Measurements from ENCODE around the gene SOX15. TPM values are rescaled to one million over a fixed set of nuclear protein-coding genes. Genes with fewer than 3 reads are reported as not detected.

SOX15 gene
- total and polyA plus RNA-seq, 2 of the 13 experiments (the other 11 are each of a cell fraction or from before 2014, with no cell fraction given): 0.07 to 0.18 TPM

GRCh38 chr17:7573324-7574080 is 16.4 kb downstream of the SOX15 start (continued):
- TF ChIP-seq ARID5B (CRISPR knock-in tag; IDR thresholded peaks at IDR 0.05) (no peak; the same call in 1 of the 2 replicates), SYNCRIP (IDR thresholded peaks at IDR 0.05; ENCODE audit: insufficient read depth, low read depth, low read length) (no peak), SOX13 (IDR thresholded peaks at IDR 0.05) (no peak), SOX13 (CRISPR knock-in tag; conservative IDR thresholded peaks at IDR 0.05 in 1 of 2, IDR thresholded peaks at IDR 0.05 in 1 of 2) (peak in 1 of 2 experiments; percentile 70; a peak in 3 of 4 replicates), ZNF543 (CRISPR knock-in tag; IDR thresholded peaks at IDR 0.05) (0 out of 2 replicates have a peak, but pooled peaks have one; percentile 10), ZFP91 (CRISPR knock-in tag; IDR thresholded peaks at IDR 0.05; ENCODE audit: borderline replicate concordance) (peak; percentile 49), MIER3 (CRISPR knock-in tag; IDR thresholded peaks at IDR 0.05; ENCODE audit: borderline replicate concordance) (peak; percentile 62; the same call in 1 of the 2 replicates), AHDC1 (CRISPR knock-in tag; IDR thresholded peaks at IDR 0.05; ENCODE audit: borderline replicate concordance) (no peak), ZNF431 (CRISPR knock-in tag; IDR thresholded peaks at IDR 0.05; ENCODE audit: borderline replicate concordance, low read depth) (no peak), KAT8 (CRISPR knock-in tag; IDR thresholded peaks at IDR 0.05) (peak; percentile 63), SRF (IDR thresholded peaks at IDR 0.05; ENCODE audit: low read depth, low read length) (no peak), NFE2L2 (IDR thresholded peaks at IDR 0.05; ENCODE audit: low read length) (no peak)

Data from HepG2 (cell line).